Endothelial cell of umbilical vein (primary cell): ENCODE measurements around the gene CDKN2D. TPM values are rescaled to one million over a fixed set of nuclear protein-coding genes. Genes with fewer than 3 reads are reported as not detected.

ENCODE experiments used
- Bru-seq: library from RNA; stranded (reverse); fragments of 400-500 nt; gene quantifications from one replicate; lab custom pipeline; 2021; lab: Mats Ljungman, UMichigan
- BruChase-seq, 2 experiments: library from RNA; stranded (reverse); fragments of 400-500 nt; gene quantifications; one replicate each; lab custom pipeline; 2021; lab: Mats Ljungman, UMichigan
- BruUV-seq: library from RNA; stranded (reverse); fragments of 400-500 nt; replicated peaks from 2 replicates; lab custom pipeline; 2021; lab: Mats Ljungman, UMichigan
- CTCF ChIA-PET: fragments of 300-600, 350-600 bp; sonication (Branson Sonifier 250); formaldehyde crosslinking; loops from one replicate; lab custom pipeline; 2021; ENCODE audit warnings: antibody characterized with exemption, inconsistent platforms; lab: Charles Lee
- POLR2A ChIA-PET: fragments of 300-600, 350-600 bp; sonication (Branson Sonifier 250); formaldehyde crosslinking; loops from one replicate; lab custom pipeline; 2021; ENCODE audit warnings: antibody characterized with exemption, inconsistent platforms; lab: Charles Lee
- DNase-seq: peaks from one replicate; pipeline ENCODE4 v3.0.0-alpha.2; 2011; ENCODE audit warnings: low read depth, low spot score
- FAIRE-seq: peaks from 2 replicates; lab custom pipeline; 2011; peaks lifted over from hg19 to GRCh38; lab: Jason Lieb, UNC
- H2AFZ ChIP-seq: 2 replicates; pipeline ENCODE4 v1.6.0; 2012; ENCODE audit warnings: low read depth, low read length, control low read depth, inconsistent platforms
- H3K27ac ChIP-seq: 2 replicates; pipeline ENCODE4 v1.5.1; 2011; ENCODE audit warnings: low read depth, mild to moderate bottlenecking, control low read depth, low read length, moderate library complexity; ENCODE audit not compliant: insufficient read depth
- H3K27me3 ChIP-seq, 2 experiments: 2 replicates each; pipeline versions ENCODE4 v1.6.0 to v1.6.1; 2011; ENCODE audit warnings: low read length in 2 of 2, mixed read lengths in 1 of 2; ENCODE audit not compliant: control insufficient read depth in 2 of 2, insufficient read depth in 2 of 2
- H3K36me3 ChIP-seq, 2 experiments: 2 replicates in 1 of 2; 3 replicates in 1 of 2; pipeline ENCODE4 v1.5.1; 2011; ENCODE audit warnings: low read length in 2 of 2, mild to moderate bottlenecking in 1 of 2, moderate library complexity in 1 of 2; ENCODE audit not compliant: control insufficient read depth in 2 of 2, insufficient read depth in 2 of 2; ENCODE audit errors: extremely low read depth in 1 of 2
- H3K4me1 ChIP-seq: 3 replicates; pipeline ENCODE4 v1.5.1; 2011; ENCODE audit warnings: mild to moderate bottlenecking, low read length; ENCODE audit not compliant: control insufficient read depth, insufficient read depth; ENCODE audit errors: extremely low read depth
- H3K4me2 ChIP-seq: 2 replicates; pipeline ENCODE4 v1.6.1; 2011; ENCODE audit warnings: low read length, control low read depth, mixed read lengths; ENCODE audit not compliant: insufficient read depth
- H3K4me3 ChIP-seq, 3 experiments: fragments of 200-600 bp in 1 of 3; sonication (generic), shearing (Covaris generic) in 1 of 3; replicated peaks in 1 of 3; 2 replicates each; pipeline ENCODE4 v1.5.1; 2011 to 2016; ENCODE audit warnings: control low read depth in 3 of 3, low read length in 3 of 3, mild to moderate bottlenecking in 2 of 3, inconsistent platforms in 1 of 3, low read depth in 1 of 3, moderate library complexity in 1 of 3; ENCODE audit not compliant: insufficient read depth in 1 of 3
- H3K79me2 ChIP-seq: 2 replicates; pipeline ENCODE4 v1.6.0; 2012; ENCODE audit warnings: low read length, inconsistent platforms; ENCODE audit not compliant: control insufficient read depth, insufficient read depth
- H3K9ac ChIP-seq: replicated peaks from 2 replicates; pipeline ENCODE3; 2011; ENCODE audit warnings: low read length, control low read depth; ENCODE audit not compliant: insufficient read depth; ENCODE audit errors: extremely low read depth
- H3K9me1 ChIP-seq: replicated peaks from 3 replicates; pipeline ENCODE4 v1.6.0; 2011; ENCODE audit warnings: mild to moderate bottlenecking, low read length; ENCODE audit not compliant: control insufficient read depth, insufficient read depth; ENCODE audit errors: extremely low read depth
- H3K9me3 ChIP-seq: replicated peaks from 2 replicates; pipeline ENCODE4 v1.5.1; 2012; ENCODE audit warnings: low read length, inconsistent platforms; ENCODE audit not compliant: control insufficient read depth, insufficient read depth
- H4K20me1 ChIP-seq: replicated peaks from 2 replicates; pipeline ENCODE3; 2011; ENCODE audit warnings: mild to moderate bottlenecking, low read length; ENCODE audit not compliant: control insufficient read depth, insufficient read depth; ENCODE audit errors: extremely low read depth
- EZH2 ChIP-seq: IDR thresholded peaks from 2 replicates; pipeline ENCODE4 v1.6.1; 2012; ENCODE audit warnings: borderline replicate concordance, low read depth, mild to moderate bottlenecking, moderate library complexity, low read length, inconsistent platforms; ENCODE audit not compliant: severe bottlenecking
- FOS ChIP-seq: IDR thresholded peaks from 2 replicates; pipeline ENCODE4 v1.6.1; 2011; ENCODE audit warnings: mild to moderate bottlenecking, low read length, moderate library complexity, borderline replicate concordance; ENCODE audit not compliant: insufficient read depth
- GATA2 ChIP-seq: IDR thresholded peaks from 2 replicates; pipeline ENCODE4 v1.7.0; 2011; ENCODE audit warnings: low read depth, mild to moderate bottlenecking, moderate library complexity, mixed read lengths, low read length; ENCODE audit not compliant: insufficient read length, insufficient read depth
- JUN ChIP-seq: IDR thresholded peaks from 2 replicates; pipeline ENCODE4 v1.6.1; 2011; ENCODE audit warnings: borderline replicate concordance, low read depth; ENCODE audit not compliant: insufficient read length, insufficient read depth
- MAX ChIP-seq: IDR thresholded peaks from 2 replicates; pipeline ENCODE4 v1.6.1; 2011; ENCODE audit not compliant: insufficient read depth, insufficient read length
- MYC ChIP-seq: IDR thresholded peaks from one replicate; pipeline ENCODE4 v1.6.1; 2011; ENCODE audit warnings: mild to moderate bottlenecking, low read depth, low read length
- POLR2A ChIP-seq: IDR thresholded peaks from 2 replicates; pipeline ENCODE4 v1.6.1; 2012; ENCODE audit warnings: low read depth, mild to moderate bottlenecking, control low read depth, low read length
- POLR2AphosphoS5 ChIP-seq: IDR thresholded peaks from 2 replicates; pipeline ENCODE4 v1.6.1; 2012; ENCODE audit warnings: low read depth, mild to moderate bottlenecking, control low read depth, low read length, moderate library complexity; ENCODE audit not compliant: insufficient read depth
- dilution Hi-C: fragments of 300-500 bp; cut with MboI; formaldehyde crosslinking; loops from one replicate; pipeline ENCODE4 v1.15.0; 2019; ENCODE audit warnings: low sequenced_read_pairs; ENCODE audit not compliant: extremely low pct_ligation_motif_present
- intact Hi-C: fragments of 100-400 bp; cut with micrococcal nuclease; formaldehyde crosslinking; loops from one replicate; pipeline ENCODE4 v1.10.0; 2022
- long read RNA-seq: library from polyadenylated mRNA; stranded (forward); transcript quantifications from one replicate; pipeline ENCODE4 v2.0.0, GENCODE V29; 2021
- polyA minus RNA-seq, 3 experiments: library from RNA; depleted of rRNA, polyadenylated mRNA; stranded (reverse); fragments of >200 nt; gene quantifications; 1 replicate in 1 of 3; 2 replicates in 2 of 3; pipeline ENCODE4 v1.2.3, GENCODE V29; 2011
- polyA plus RNA-seq, 4 experiments: library from polyadenylated mRNA; depleted of rRNA in 3 of 4; stranded (reverse) in 3 of 4; unstranded in 1 of 4; fragments of >200 nt; gene quantifications; 2 replicates each; pipeline versions ENCODE4 v1.2.1 to v1.2.3, GENCODE V29; 2011 to 2012; ENCODE audit warnings: missing spikeins in 1 of 4
- total RNA-seq: library from RNA; stranded (reverse); gene quantifications from 2 replicates; pipeline ENCODE4 v1.2.3, GENCODE V29; 2021
- TF ChIP-seq, protein P1 (sequence below), 2 donors: IDR thresholded peaks; 1 replicate in 1 of 2; 2 replicates in 1 of 2; pipeline ENCODE4 v1.5.1; 2011; ENCODE audit warnings: low read length in 2 of 2, mild to moderate bottlenecking in 2 of 2, moderate library complexity in 2 of 2, control low read depth in 1 of 2, inconsistent platforms in 1 of 2, low read depth in 1 of 2; ENCODE audit not compliant: insufficient read depth in 1 of 2; ENCODE audit errors: extremely low read depth in 1 of 2

CDKN2D gene
- total RNA-seq (5.0 and 5.9 TPM in 2 replicates), polyA plus RNA-seq (9.2 and 9.8 TPM in 2 replicates), polyA minus RNA-seq (4.6 and 6.4 TPM in 2 replicates), Bru-seq, nascent RNA (percentile 34 among the genes with signal in this experiment), BruChase-seq, experiment 1, labeled RNA remaining after a 6-hour chase (percentile 56 among the genes with signal in this experiment), BruChase-seq, experiment 2, labeled RNA remaining after a 2-hour chase (percentile 48 among the genes with signal in this experiment)
- 8.2 and 9.1 TPM in 2 replicates for polyA plus RNA-seq (2011; cell fraction: cytosol; rRNA removed)
- polyA plus RNA-seq (2011; cell fraction: nucleus; rRNA removed), result 3.4 and 3.6 TPM in 2 replicates
- polyA plus RNA-seq (2012), result 4.6 and 4.9 TPM in 2 replicates
- polyA minus RNA-seq (2011; cell fraction: cytosol; rRNA and poly(A)+ RNA removed), result 5.0 TPM
- 0.53 and 0.82 TPM in 2 replicates for polyA minus RNA-seq (2011; cell fraction: nucleus; rRNA and poly(A)+ RNA removed)
- long read RNA-seq, transcript CDKN2D-201 (3 exons, 1,086 nt), result minor isoform, 5 of 35 reads
- long read RNA-seq, transcript CDKN2D-202 (2 exons, 1,422 nt), result major isoform, 11 of 35 reads
- long read RNA-seq, partial matches to known transcripts, result 0 of 35 reads
- long read RNA-seq, other reads (novel, unspliced or antisense), result 19 of 35 reads

DNA sequence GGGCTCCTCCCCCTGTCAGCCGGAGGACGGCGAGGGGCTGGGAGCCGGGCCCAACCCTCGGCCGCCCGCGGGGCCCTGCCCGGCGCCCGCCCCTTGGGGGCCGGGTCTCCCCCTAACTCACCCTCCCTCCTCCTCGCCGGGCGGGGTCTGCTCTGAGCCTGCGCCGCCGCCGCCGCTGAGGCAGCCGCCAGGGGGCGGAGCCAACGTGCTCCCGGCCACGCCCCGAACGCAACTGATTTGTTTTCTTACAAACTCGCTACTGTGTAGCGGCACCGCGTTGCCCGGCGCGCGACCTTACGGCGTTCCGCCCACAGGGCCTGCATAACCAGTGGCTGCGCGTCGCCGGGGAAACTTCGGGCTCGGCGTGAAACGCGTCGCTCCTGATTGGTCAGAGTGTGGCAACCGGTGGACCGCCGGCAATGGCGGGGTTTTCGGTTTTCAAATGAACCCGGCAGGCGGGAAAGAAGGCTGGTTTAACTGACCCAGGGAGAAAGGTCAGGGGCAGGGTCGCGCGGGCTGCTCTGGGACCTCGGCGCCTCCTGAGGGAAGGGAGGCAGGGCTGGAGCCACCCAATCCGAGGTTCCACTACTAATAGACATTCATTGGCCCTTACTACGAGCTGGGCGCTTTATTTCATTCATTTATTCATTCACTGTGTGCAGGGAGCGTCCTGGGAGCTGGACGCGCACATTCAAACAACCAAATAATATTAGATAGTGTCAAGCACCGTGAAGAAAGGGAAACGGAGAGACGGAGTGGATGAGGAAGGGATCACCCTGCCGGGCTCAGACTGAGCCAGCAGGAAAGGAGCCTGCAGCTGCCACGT, at the start of gene CDKN2D:
CDKN2D (minus strand) TSS at position 154 of the 826 bp plus-strand sequence. CDS start 326 bp downstream, outside the sequence.
- H3K27ac ChIP-seq, result peak within 1 kb of the TSS; percentile 84
- H3K27me3 ChIP-seq, result no peaks in the 10 kb centered on the region
- TF ChIP-seq POLR2AphosphoS5 (no peak), MAX (peak; percentile 50), POLR2A (no peak), JUN (no peak), GATA2 (no peak), FOS (no peak), EZH2 (no peak), MYC (no peak)
- TF ChIP-seq, protein P1, sequence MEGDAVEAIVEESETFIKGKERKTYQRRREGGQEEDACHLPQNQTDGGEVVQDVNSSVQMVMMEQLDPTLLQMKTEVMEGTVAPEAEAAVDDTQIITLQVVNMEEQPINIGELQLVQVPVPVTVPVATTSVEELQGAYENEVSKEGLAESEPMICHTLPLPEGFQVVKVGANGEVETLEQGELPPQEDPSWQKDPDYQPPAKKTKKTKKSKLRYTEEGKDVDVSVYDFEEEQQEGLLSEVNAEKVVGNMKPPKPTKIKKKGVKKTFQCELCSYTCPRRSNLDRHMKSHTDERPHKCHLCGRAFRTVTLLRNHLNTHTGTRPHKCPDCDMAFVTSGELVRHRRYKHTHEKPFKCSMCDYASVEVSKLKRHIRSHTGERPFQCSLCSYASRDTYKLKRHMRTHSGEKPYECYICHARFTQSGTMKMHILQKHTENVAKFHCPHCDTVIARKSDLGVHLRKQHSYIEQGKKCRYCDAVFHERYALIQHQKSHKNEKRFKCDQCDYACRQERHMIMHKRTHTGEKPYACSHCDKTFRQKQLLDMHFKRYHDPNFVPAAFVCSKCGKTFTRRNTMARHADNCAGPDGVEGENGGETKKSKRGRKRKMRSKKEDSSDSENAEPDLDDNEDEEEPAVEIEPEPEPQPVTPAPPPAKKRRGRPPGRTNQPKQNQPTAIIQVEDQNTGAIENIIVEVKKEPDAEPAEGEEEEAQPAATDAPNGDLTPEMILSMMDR (IDR thresholded peaks at IDR 0.05; ENCODE audit: extremely low read depth in 1 of 2, insufficient read depth in 1 of 2, low read depth in 1 of 2, low read length in 2 of 2), result no peak
- H2AFZ ChIP-seq, result peak within 1 kb of the TSS; percentile 91
- intact Hi-C loops, result loop anchor here (1.0 to 5.0 kb wide), 5 partner anchors 84 to 166 kb away; partner anchors contain the start of genes CDC37 and QTRT1
- peaks cover 10% of the 10 kb centered on the region for H3K79me2 ChIP-seq
- no peaks in the 10 kb centered on the region for H3K9me1 ChIP-seq
- TSS peak; percentile 81 for BruUV-seq
- peak within 1 kb of the TSS; percentile 50 to 71 (median 65) for H3K4me3 ChIP-seq
- H3K4me1 ChIP-seq, result peaks cover 27% of the 10 kb centered on the region
- H3K9ac ChIP-seq, result peak within 1 kb of the TSS; percentile 90
- peak within 1 kb of the TSS; percentile 93 for H3K4me2 ChIP-seq
- FAIRE-seq, result peak; percentile 98
- dilution Hi-C loops, result no loop called here
- DNase-seq, result peak; percentile 100
- H4K20me1 ChIP-seq, result no peaks in the 10 kb centered on the region
- POLR2A ChIA-PET, result no interaction called here
- no peaks in the 10 kb centered on the region for H3K9me3 ChIP-seq
- CTCF ChIA-PET, result interaction anchor here (0.9 to 2.9 kb wide), 7 partner anchors 11 to 165 kb away, joined by 3 to 13 read pairs (median 6); no protein-coding TSS in a partner anchor
- H3K36me3 ChIP-seq, result no peaks in the 10 kb centered on the region
